ENCODE results near the gene BCL2L2. TPM values are rescaled to one million over a fixed set of nuclear protein-coding genes. Genes with fewer than 3 reads are reported as not detected.

The BCL2L2 gene
- total and polyA plus RNA-seq, 9 of the 15 experiments (the other 6 are each of a cell fraction or from before 2014, with no cell fraction given) = 2.6 to 32.5 (median 14.7) TPM

GRCh38 chr14:23359722-23360447 is 53.3 kb downstream of the BCL2L2 start (continued):
- TF ChIP-seq ZC3H11A (IDR thresholded peaks at IDR 0.05; ENCODE audit: low read depth, low read length) (no peak), LARP7 (IDR thresholded peaks at IDR 0.05) (no peak)

GRCh38 chr14:23360496-23360895 is 53.9 kb downstream of the BCL2L2 start:
- Histone ChIP-seq H3K79me2 (ENCODE audit: control insufficient read depth, insufficient read depth, low read length) (no peaks in the 10 kb centered on the region), H3K4me3 (no peak overlapping the region), H2AFZ (ENCODE audit: low read depth, low read length) (no peak overlapping the region), H4K20me1 (replicated peaks; ENCODE audit: control insufficient read depth, insufficient read depth, low read length) (no peaks in the 10 kb centered on the region; the same call in 1 of the 2 replicates), H3K4me1 (replicated peaks in 1 of 2; ENCODE audit: control insufficient read depth in 2 of 2, insufficient read depth in 2 of 2, low read length in 2 of 2) (peaks cover 0 to 13% of the 10 kb centered on the region in 2 experiments; a peak in 3 of 5 replicates), H3K9me3 (replicated peaks; ENCODE audit: control insufficient read depth, insufficient read depth, low read depth, low read length) (no peaks in the 10 kb centered on the region), H3K36me3 (ENCODE audit: control insufficient read depth, insufficient read depth, low read length) (no peaks in the 10 kb centered on the region), H3K27ac (ENCODE audit: extremely low read depth, low read depth, low read length) (no peak overlapping the region), H3K4me2 (ENCODE audit: insufficient read depth, low read length) (no peak overlapping the region), H3K27me3 (ENCODE audit: control insufficient read depth in 2 of 2, insufficient read depth in 2 of 2, low read length in 2 of 2) (peaks cover 6 to 62% of the 10 kb centered on the region in 2 experiments; a peak in 4 of 5 replicates), H3K9ac (ENCODE audit: insufficient read depth in 1 of 2, low read depth in 2 of 2, low read length in 2 of 2) (0 out of 4 replicates have a peak overlapping the region, but pooled peaks of 1 of the 2 experiments have one; percentile 28), H3K9me1 (ENCODE audit: control insufficient read depth, insufficient read depth, low read length) (no peaks in the 10 kb centered on the region)
- FAIRE-seq (no peak), ATAC-seq (peak; percentile 80), DNase-seq (ENCODE audit: extremely low read depth in 1 of 4, low spot score in 3 of 4) (peak; percentile 14 to 50 (median 30))
- in situ Hi-C loops (cut with MboI) (no loop called here), intact Hi-C loops (cut with micrococcal nuclease) (loop anchor here (2.0 kb wide), 1 partner anchor 32 kb away; no protein-coding TSS in a partner anchor)
- 13% methylated on average over 11 of the region's 11 CpGs for WGBS (ENCODE audit: insufficient coverage, low coverage, missing lambda C conversion rate)
- TF ChIP-seq CTCF (IDR thresholded peaks at IDR 0.05 in 2 of 3, conservative IDR thresholded peaks at IDR 0.05 in 1 of 3; ENCODE audit: insufficient read depth in 2 of 3, low read depth in 1 of 3, low read length in 3 of 3) (peak; percentile 51 to 77 (median 52)), REST (IDR thresholded peaks at IDR 0.05; ENCODE audit: borderline replicate concordance) (peak; percentile 33; the same call in 1 of the 2 replicates), REST (CRISPR knock-in tag; IDR thresholded peaks at IDR 0.05; ENCODE audit: low read depth) (no peak), RAD21 (CRISPR knock-in tag; conservative IDR thresholded peaks at IDR 0.05 in 1 of 2, IDR thresholded peaks at IDR 0.05 in 1 of 2) (peak in 1 of 2 experiments; percentile 46; a peak in 2 of 4 replicates), SMARCA4 (IDR thresholded peaks at IDR 0.05) (no peak)
- CTCF ChIA-PET (ENCODE audit: low intra/inter-chr PET ratio) = interaction anchor here (1.2 kb wide), 1 partner anchor 95 kb away, joined by 3 read pairs; no protein-coding TSS in a partner anchor
- POLR2A ChIA-PET = interaction anchor here (0.6 to 1.4 kb wide), 4 partner anchors 39 to 184 kb away, joined by 3 to 5 read pairs (median 4); partner anchors contain the start of gene PABPN1
- BruUV-seq (replicated peaks) = no TSS peak

All from K562 (cell line).